GM21717 (cell line): ENCODE results near the gene SRGAP3.

Experiments used
- ATAC-seq: cut with Tn5 transposase; IDR thresholded peaks from one replicate; pipeline ENCODE4 v1.9.1; 2021; ENCODE audit warnings: mild to moderate bottlenecking, moderate library complexity; ENCODE audit not compliant: unreplicated experiment

The SRGAP3 gene

DNA sequence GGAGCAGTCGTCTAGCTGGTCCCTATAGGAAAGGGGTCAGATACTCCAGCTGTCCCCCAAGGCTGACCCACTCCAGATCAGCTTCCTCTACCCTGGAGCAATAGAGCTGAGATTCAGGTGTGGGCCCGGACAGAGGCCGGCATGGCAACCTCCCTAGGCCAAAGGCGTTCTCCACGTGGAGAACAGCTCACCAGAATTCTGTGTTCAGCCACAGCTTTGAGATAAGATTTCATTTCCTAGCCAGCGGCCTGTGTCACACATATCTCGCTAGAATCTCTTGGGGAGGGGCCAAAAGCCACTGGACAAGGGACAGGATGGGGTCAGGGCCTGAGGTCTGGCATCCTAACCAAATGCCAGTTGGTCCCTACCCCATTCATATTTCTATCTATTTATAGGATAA is 20.1 kb downstream of the SRGAP3 start:
- no peak for ATAC-seq

DNA sequence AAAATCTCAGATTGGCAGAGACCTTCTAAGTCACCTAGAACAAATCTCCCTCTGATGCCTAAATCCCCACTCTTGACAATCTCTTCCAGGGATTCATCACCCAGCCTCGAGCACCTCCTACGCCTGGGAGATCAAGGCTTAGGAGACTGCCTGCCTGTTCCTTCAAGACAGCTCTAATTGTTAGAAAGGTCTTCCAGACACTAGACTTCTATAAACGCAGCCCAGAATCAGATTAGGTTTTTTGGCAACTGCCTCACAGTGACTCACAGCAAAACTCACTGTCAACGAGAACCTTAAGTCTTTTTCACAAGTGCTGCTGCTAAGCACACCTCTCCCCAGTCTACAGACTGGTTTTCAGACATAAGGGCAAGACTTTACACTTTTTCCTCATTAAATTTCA is 23.1 kb downstream of the SRGAP3 start:
- ATAC-seq = no peak

DNA sequence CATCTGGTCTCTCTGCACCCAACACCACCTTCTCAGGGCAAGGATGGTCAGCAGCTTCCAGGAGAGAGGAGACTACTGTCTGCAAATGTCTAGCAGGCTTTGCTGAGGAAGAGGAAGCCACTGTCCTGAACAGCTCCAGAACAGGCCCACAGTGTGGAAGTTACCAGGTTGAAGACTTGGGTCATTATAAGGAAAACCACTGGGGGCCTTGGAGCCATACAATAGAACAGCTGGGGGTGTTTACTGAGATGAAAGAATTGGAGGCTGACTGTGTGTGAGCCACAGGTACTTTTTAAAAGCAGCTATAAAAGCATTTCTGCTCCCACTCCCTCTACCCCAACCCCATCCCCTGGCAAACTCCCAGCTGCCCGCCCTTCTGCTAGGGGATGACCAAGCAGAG is 24.2 kb downstream of the SRGAP3 start:
- ATAC-seq = no peak

DNA sequence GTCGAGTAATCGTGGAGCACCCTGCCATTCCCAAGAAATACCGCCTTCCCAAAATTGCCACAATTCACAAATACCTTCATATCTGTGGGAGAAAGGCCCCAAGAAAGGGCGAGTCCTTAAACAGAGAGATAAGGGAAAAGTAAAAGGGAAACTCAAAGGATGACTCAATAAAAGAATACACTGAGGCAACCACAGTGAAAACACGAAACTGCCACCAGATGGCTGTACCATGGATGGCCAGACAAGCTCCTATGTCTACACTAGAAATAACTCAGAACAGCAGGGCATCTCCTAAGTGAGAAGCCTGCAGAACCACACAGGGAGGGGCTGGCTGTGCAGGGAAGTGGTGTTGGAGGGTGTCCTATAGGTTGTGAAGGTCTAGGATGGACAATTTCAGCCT is 25.0 kb downstream of the SRGAP3 start:
- peak; percentile 98 for ATAC-seq

DNA sequence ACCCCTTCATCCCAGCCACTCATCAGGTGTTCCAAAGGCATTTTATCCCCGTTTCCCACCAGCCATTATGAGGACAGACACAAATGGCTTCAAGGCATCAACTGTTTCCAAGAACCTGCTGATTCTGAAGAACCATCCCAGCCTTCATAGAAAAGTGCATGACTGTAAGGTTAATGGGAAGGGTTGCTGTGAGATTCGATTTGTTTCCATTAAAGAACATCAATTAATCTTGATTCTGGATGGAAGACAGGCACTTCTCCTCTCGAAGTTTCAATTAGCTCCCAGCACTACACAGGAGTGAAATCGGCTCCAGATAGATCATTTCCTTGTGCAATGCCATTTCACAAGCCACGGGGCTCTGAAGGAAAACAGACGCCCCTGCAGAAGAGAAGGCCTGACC is 25.8 kb downstream of the SRGAP3 start:
- ATAC-seq = no peak

DNA sequence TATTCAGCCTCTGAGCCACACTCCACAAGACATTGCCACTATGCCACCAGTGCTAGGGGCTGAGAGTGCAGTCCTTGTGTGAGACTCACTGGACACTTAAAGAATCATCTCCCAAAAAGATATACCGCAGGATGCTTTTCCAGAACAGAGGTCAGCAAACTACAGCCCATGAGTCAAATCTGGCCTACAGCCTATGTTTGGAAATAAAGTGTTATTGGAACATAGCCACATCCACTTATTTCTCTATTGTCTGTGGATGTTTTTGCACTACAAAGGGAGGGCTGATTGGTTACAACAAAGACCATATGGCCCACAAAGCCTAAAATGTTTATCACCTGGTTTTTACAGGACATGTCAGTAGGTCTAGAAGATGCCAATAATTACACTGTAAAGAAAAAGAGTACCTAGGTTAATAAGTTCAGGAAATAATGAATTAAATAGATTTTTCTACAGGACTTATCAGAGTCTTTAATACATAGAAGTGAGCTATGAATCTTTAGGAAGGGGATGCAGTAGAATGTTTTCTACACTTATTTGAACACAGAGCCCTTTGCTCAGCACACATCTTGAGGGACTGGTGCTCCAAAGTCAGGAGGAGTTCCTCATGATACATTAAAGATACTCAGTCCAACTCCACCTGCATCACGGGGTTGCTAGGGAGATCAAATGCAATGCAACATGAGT is 26.3 kb downstream of the SRGAP3 start:
- ATAC-seq = no peak

DNA sequence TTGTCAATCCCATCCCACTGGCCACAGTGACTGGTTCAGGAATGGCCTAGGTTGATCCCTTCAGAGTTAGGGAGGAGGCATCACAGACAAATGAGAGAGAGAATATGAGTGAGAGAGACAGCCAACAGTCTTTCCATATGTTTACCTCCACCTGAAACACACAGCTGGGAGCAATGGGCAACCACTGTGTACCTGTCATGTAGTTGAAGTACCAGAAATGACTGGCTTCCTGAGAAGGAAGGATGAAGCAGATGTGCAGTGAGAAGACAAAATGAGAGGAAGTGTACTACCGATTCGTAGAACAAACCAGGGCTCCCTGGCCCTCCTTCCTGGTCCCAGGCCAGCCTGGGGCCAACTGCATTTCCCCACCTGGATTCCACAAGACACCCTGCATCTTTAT is 27.4 kb downstream of the SRGAP3 start:
- ATAC-seq = no peak

DNA sequence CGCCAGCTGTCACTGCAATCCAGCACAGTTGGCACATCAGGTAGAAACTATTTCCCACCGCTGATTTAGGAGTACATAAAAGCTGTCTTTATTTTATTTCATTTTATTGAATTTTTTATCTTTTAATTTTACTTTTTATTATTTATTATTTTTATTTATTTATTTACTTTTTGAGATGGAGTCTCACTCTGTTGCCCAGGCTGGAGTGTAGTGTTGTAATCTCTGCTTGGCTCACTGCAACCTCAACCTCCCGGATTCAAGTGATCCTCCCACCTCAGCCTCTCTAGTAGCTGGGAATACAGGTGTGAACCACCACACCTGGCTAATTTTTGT is 31.0 kb downstream of the SRGAP3 start:
- ATAC-seq = no peak

DNA sequence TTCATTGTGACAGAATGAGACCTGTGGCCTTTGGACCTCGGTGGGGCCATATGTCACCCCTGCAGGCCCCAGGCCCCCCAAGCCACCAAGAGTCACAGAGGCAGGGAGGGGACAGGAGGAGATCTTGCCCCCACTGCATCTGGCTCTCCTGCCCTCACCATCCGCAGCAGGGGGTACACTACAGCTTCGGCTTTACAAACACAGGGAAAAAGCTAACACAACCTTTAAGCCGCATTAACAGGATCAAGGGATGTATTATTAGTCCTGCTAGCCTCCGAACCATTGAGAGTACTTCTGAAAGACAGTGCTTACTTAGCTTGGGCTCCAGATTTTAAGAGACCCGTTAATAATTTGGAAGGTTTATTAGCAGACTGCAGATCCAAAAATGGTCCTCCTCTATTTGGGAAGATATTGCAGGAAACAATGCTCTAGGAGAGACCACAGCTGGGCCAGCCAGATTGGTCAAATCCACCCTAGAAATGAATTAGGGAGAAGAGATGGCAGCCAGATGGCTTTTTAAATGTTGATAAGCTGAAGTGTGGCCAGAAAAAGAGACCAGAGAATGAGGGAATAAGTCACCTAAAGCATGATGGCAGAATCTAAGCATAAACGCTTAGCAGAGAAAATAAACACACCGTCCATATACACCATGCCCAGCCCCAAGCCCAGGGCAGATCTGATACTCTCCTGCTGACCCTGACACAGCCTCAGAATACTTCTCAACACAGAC is 31.5 kb downstream of the SRGAP3 start:
- no peak for ATAC-seq

DNA sequence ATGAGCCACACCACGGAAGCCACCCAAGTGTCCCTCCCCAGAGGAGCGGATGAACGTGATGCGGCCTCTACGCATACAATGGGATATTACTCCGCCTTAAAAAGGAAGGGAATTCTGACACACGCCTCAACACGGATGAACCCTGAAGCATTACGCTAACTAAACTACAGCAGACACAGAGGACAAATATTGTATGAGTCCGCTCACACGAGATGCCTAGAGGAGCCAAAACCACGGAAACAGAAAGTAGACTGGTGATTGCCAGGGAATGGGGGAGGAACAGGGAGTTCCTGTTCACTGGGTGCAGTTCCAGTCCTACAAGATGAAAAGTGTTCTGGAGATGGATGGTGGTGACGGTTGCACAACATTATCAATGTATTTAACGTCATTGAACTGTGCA is 32.7 kb downstream of the SRGAP3 start:
- ATAC-seq = no peak

DNA sequence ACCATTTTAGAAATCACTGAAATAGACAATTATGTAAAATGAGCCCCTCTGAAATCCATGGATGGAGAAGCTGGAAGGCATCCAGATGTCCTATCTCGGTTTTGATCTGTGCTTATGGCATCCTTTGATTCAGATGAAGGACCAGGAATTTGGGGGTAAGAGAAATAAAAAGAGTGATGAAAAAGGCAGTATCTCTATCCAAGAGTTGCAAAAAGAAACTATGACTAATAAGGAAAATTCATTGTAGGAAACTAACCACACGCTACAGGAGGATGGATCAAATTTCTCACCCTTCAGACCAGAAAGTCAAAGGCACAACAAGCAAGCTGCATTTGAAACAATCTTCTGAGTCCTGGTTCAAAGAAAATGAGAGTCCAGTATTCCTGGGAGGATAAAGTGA is 34.8 kb downstream of the SRGAP3 start:
- no peak for ATAC-seq

DNA sequence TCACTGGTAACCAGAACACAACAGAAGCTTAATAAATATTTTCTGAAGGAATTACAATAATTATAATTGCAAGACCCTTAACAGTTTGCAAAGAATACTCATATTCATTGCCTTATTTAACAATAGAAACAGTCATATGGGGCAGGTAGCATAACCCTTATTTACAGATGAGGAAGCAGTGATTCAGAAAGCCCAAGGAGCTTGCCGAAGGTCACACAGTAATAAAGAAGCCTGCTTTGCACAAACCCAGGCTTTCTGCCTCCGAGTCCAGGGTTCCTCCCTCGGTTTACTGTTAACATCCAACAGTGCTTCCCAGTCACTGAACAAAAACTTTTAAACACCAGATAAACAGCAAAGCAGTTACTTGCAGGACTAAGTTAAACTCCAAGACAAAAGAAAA is 35.3 kb downstream of the SRGAP3 start:
- no peak for ATAC-seq

DNA sequence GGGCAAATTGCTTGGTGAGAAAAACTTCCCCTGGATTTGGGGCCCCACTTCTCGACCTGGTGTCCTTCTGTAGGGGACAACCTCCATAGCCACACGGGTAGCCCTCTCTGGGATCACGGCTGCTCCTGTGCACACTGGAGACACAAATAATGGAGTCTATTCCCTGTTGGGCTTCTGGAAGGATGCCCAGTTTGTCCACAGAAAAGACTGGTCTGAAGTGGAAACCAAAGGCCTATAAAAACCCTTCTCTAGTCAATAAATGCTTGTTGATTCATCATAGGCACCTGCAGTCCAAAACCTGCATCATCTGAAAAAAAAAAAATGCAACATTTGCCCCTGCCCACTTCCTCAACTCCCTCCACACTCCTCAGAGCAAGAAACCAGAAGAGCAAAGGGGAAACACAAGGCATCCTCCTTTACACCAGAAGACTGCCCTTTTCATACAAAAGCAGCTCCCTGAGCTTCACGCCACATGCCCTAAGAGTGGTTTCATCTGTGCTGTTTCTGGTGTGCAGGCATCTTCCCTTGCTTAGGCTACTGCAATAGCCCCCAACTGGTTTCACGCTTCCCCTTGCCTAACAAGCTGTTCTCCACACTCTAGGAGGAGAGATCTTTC is 36.3 kb downstream of the SRGAP3 start:
- no peak for ATAC-seq

DNA sequence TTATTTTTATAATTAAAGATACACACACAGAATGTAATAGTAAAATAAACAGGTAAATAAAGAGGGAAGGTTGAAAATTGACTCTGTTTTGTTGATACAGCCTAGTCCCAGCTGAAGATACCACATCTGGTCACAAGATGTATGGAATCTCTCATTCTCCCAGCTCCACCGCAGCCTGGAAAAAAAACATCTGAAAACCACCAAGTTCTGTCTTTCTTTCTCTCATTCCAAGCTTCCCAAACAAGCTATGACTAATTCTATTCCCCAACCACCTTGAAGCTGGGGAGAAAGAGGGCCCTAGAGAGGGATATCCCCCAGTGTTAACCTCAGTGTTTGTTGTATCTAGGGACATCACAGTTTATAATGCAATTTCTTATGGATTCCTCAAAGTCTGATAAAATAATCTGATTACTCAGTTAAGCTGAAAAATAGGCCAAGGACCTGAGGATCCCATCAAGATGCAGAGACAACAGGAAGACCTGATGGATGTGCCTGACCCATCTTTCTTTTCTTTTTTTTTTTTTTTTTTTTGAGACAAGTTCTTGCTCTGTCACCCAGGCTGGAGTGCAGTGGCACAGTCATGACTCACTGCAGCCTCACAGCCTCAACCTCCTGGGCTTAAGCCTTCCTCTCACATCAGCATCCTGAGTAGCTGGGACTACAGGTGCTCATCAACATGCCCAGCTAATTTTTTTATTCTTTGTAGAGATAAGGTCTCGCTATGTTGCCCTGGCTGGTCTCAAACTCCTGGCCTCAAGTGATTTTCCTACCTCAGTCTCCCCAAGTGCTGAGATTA is 38.1 kb downstream of the SRGAP3 start:
- ATAC-seq = no peak

DNA sequence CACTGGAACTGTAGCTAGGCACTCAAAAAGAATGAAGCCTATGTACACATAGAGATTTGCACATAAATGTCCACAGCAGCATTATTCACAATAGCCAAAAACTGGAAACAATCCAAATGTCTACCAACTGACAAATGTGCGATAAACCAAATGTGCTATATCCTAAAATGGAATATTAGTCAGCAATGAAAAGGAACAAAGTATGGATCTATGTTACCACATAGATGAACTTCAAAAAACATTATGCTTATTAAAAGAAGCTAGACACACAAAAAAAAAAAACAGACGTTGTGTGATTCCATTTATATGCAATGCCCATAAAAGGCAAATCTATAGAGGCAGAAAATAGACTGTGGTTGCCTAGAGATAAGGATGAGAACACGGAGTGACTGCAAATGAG is 39.7 kb downstream of the SRGAP3 start:
- no peak for ATAC-seq

DNA sequence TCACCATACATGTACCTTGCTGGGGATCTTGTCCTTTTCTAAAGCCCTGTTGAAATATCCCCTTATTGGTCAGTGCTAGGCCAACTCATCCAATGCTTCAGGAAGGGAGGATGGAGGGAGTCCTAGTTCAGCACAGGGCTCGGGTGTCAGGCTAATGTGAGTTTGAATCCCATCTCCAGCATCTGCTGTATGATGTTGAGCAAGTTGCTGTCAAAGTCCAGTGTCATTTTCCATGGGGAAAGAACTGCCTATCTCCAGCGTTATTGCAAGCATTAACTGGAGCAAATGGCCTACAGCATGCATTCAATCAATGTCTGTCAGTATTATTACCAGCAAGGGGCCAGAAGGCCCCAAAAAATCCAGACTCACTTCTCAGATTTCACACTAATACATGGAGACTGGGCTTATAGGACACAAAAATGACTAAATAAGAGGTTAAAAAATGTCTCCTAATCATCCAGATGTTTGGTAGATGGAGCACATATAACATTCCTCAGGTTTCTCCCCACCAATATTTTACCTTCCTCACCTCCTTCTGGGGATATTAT is 40.8 kb downstream of the SRGAP3 start:
- ATAC-seq = no peak

DNA sequence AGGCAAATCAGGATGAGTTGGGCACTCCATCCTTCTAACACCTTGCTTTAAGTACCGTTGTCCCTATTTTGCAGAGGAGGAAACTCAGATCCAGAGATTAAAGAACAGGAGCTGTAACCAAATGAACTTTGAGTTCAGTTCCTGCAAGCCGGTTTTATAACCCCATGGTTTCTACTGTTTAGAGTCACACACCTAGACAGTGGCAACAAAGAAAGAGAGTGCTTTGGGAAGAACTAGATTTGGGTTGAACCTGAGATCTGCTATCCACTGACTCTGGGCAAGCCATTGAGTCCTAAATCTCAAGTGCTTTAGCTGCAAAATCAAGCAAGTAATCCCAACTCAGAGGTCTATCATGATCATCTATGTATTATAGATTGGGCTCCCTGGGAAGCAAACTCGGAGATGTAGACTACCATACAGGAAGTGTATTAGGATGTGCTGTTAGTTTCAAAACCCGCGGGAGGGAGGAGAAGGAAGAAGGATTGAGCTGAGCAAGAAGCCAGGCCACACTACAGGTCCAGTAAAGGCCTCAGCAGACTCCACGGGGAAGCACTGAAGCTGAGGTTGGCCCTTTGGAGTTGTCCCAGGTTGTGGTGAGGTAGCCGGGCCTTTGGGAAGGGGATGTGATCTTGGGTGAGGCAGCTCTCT is 42.2 kb downstream of the SRGAP3 start:
- ATAC-seq = no peak

DNA sequence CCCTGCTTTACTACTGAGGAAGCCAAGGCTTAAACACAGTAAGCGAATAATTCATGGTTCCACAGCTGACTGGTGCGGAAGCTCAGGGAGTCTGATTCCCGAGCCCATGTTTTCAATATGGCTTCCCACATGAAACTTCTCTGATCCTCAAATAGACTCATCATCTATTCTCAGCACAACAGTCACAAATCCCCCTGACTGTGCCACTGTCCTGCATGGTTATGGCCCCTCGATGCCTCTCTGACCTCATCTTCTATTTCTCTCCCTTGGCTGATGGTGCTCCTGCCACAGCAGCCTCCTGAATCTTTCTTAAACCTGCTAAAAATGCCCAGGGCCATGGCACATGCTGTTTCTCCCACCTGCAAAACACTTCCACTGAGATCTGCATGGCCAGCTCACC is 43.2 kb downstream of the SRGAP3 start:
- no peak for ATAC-seq

DNA sequence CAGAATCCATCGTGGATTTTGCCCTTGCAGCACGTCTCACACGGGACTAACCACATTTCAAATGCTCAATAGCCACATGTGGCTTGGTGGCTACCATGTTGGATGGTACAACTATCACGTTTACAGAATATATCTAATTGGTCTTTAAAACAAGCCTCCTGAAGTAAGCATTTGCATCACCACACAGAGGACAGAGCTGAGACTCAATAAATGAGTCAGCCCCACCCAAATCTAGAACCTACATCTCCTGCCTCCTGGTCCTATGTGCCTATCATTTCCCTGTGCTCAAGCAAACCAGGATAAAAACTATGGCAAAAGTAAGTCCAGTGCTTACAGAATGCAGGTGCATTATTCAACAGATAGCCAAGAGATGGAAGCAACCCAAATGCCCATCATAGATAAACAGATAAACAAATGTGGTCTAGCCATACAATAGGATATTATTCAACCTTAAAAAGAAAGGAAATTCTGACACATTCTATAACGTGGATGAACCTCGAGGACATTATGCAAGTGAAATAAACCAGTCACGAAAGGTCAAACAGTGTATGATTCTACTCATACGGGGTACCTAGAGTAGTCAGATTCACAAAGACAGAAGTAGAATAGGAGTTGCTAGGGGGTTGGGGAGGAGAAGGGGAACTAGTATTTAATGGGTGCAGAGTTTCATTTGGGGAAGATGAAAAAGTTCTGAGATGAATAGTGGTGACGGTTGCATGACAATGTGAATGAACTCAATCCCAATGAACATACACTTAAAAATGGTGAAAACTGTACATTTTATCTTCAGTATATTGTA is 43.9 kb downstream of the SRGAP3 start:
- ATAC-seq = no peak
